Stimulated activated CD4-positive, alpha-beta T cell treated with anti-CD3 and anti-CD28 coated beads, Interleukin-1b, Interleukin-23, amount 100 ng/mL, for 1 hour (primary cell): ENCODE results near the gene ZNF277.
"Not testable (repeated sequence)": the region's sequence is repeated elsewhere in the genome, so short reads cannot be mapped to it uniquely, and the experiment has no call there.

Experiments
- DNase-seq, 2 donors: peaks; one replicate each; pipeline ENCODE4 v3.0.0-alpha.2; 2020; ENCODE audit warnings: low read depth in 2 of 2

ZNF277 gene

DNA sequence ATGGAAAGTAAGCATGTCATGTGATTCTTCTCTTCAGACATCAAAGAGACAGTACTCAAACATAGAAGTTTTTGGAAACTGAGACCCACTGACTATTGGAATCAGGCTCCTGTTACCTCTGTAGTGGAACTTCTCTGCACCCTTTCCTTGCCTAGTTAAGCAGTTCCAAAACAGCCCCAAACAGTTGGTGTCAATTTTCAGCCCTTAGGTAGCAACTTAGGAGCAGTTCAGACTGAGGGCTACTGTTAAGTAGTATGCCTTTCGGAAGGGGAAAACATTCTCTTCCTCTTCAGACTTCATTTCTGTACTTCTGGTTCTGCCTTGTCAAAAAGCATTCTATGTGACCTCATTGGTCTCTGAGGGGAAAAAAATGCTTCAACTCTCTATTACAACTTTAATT is 85.7 kb downstream of the ZNF277 start:
- no peak for DNase-seq

DNA sequence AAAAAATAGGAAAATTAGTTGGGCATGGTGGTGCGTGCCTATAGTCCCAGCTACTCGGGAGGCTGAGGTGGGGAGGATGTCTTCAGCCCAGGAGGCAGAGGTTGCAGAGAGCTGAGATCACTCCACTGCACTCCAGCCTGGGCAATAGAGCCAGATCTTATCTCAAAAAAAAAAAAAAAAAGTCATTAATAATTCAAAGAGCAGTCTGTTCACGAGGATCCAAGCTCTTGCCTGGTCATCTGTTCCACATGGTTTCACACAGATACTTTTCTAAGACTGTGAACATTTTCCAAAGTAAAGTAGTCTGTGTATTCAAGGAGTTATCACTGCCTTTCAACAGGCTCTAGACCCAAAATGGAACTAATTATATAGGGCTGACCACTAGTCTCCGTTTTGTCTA is 86.9 kb downstream of the ZNF277 start:
- no peak for DNase-seq

DNA sequence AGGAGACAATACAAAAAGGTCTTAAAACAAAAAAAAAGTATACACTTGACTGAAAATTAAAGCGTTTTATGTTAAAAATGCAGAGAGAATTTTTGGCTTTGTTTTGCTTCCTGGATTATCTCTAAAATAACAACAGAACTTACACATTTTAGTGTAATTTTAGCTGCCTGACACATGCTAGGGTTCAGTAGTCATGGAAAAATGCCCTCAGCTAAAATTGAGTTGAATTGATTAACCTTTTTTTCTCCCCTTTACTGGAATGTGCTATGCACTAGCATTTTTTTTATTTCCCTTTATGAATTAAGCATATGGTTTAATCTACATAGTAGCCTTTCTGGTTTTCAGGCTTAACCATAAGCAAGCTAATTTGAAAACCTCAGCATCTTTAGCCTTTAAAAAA is 89.9 kb downstream of the ZNF277 start:
- DNase-seq, result no peak

DNA sequence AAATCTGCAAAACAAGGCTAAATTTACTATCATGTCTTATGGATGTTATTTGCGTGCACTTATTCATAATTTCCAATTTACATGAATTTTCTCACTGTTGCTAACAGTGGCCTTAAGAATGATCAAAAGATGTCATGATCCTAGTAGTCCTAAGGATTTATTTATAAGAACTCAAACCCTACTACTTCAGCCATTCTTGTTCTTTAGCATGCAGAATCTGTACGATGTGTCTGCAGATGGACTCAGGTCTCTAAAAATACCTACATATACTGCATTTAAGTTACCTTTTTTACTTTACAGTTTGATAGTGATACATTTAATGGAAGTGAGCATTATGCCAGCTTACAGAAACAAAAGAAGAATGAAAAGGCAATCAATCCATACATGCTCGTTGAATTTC is 91.2 kb downstream of the ZNF277 start:
- DNase-seq, result no peak

DNA sequence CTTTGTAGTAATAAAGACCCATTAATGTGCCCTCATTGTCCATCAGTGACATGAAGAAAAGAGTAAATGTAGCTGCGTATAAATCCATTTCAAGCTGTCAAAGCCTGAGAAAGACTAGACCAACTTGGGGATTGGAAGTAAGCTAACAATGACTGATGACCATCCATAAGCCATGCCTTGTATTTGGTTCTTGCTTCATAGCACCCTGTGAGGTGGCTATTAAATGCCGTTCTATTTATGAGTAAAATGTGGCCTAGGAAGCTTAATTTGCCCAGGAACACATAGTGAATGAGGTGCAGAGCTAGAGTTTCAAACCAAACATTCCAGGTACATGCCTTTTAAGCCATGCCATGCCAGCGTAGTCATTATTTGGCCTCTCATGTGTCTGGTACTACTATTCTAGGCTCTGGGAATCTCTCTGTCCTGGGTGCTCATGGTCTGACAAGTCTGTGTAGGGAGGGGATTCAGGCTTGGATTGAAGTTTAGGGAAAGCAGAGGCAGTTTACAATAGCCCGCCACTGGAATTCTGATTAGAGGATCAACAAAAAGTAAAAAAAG is 92.1 kb downstream of the ZNF277 start:
- DNase-seq, result no peak

DNA sequence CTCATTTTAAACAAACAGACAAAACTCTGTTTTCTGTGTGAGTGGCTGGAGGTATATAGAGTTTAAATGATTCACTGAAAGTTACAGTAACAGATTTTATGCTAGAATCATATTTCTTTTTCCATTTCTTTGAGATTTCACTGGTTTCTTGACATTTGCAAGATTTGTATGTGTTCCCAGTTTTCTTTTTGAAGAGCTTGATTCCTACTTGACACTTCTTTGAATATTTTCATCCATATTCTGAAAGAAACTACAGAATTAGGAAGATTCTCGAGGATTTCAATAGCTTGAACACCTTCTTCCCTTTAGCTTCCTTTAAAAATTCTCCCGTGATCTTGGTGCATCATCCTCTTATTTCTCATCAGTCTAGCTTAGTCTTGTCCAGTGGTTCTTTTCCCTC is 93.6 kb downstream of the ZNF277 start:
- DNase-seq, result no peak

DNA sequence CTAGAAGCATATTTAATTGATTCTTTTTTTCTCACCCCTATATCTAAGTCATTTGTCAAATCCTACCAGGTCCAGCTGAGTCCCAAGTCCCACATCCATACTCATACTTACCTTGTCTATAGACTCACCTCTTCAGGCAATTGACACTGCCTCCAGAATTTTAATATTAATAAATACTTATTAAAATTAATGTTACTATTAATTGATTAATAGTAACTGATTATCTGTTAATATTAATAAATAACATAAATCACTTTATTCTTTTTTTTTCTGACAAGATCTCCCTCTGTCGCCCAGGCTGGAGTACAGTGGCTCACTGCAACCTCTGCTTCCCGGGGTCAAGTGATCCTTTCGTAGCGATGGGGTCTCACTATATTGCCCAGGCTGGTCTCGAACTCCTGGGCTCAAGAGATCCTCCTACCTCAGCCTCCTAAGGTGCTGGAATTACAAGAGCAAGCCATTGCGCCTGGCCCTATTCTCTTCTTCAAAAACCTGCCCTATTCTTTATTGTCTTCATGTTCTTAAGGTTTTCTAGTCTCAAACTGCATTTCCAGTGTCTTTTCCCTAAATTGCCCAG is 94.4 kb downstream of the ZNF277 start:
- DNase-seq, result no peak

DNA sequence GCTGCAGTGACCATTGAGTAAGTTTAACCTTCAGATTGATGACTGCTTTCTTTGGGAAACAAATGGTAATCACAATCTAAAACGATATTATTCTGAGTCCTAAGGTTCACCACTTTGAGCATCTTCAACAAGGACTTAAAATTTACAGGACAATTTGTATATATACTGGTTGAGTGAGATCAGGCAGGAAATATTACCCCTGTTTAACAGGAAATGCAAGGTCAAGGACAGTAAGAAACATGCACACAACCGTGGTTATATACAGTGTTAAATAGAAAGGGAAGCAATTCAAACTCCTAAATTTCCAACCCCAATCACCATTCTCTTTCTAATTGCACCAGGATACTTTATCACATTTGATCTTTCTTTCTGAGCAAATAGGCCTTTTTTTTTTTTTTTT is 96.1 kb downstream of the ZNF277 start:
- no peak for DNase-seq

DNA sequence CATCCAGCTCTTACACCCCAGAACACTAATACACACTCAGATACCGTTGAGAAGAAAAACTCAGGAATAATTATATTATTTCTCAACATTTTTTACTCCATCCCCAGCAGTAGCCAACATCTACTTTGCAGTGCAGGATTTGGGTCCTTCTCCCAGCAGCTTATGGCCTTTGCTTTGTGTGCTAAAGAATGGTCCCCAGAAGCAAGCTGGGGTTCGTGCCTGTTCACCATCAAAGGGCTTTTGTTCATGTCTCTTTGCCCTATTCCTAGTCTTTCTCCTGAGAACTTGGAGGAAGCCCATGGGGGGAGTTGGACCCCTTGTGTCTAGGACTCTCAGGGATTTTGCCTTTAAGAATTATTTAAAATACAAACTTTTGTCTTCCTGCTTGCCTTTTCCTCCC is 100.4 kb downstream of the ZNF277 start:
- DNase-seq, result no peak

DNA sequence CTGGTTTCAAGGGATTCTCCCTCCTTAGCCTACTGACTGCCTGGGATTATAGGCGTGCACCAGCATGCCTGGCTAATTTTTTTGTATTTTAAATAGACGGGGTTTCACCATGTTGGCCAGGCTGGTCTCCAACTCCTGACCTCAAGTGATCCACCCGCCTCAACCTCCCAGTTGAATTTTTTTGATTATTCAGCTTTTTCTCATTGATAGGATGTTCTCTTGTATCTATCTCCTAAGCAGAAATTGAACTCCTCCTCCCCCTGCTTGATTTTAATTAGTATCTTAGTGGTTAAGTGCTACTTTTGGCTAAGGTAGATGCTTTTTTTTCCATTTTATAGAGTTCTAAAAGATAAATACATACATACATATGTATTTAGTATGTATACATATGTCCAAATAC is 101.0 kb downstream of the ZNF277 start:
- DNase-seq, result no peak

DNA sequence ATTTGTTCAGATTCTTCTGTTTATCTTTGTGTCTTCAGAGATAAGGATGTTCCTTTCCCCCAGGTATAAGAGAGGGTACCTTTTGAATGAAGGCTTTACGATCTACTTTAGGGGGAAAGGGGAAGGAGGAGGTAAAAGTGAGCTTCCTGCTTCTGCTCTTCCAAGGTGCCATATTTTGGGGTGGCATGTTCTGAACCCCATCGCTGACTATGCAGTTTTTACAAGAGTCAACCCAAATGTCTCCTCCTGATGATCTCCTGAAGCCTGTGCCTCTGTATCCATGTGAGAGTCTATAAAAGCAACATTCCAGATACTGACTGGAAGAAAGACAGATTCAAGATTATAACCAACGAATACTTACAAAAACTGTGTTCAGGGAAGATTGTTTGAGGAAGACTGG is 102.5 kb downstream of the ZNF277 start:
- DNase-seq, result no peak

DNA sequence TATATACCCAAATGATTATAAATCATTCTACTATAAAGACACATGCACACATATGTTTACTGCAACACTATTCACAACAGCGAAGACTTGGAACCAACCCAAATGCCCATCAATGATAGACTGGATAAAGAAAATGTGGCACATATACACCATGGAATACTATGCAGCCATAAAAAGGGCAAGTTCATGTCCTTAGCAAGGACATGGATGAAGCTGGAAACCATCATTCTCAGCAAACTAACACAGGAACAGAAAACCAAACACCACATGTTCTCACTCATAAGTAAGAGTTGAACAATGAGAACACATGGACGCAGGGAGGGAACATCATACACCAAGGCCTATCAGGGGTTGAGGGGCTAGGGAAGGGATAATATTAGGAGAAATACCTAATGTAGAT is 110.3 kb downstream of the ZNF277 start:
- DNase-seq, result not testable (repeated sequence)

DNA sequence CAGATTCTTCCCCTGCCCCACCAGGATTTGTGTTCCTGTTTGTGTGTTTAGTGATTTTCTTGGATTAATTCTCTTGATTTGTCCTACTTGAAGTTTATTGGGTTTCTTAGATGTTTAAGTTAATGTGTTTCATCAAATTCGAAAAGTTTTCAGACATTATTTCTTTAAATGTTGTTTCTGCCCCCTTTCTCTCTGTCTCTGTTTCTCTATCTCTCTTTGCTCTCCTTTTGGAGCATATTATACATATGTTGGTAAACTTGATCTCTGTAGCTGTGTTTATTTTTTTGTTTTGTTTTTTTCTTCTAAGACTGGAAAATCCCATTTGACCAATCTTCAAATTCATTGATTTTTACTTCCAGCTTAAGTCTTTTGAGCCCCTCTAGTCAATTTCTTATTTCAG is 115.6 kb downstream of the ZNF277 start:
- no peak for DNase-seq

DNA sequence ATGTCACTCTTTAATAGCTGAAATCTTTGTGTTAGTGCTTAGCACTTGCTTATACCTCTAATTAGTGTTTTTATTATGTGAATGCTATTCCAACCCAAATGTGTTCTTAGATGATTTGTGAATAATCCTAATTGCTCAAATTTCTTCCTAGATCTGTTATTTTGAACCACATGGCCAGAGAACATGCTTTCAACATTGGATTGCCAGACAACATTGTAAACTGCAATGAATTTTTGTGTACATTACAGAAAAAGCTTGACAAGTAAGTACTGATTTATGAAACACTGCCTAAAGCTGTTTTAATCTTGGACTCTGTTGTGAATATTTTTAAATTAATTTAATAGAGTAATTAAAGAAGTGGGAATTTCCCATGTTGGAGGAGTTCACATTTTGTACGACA is 121.1 kb downstream of the ZNF277 start:
- DNase-seq, result no peak

DNA sequence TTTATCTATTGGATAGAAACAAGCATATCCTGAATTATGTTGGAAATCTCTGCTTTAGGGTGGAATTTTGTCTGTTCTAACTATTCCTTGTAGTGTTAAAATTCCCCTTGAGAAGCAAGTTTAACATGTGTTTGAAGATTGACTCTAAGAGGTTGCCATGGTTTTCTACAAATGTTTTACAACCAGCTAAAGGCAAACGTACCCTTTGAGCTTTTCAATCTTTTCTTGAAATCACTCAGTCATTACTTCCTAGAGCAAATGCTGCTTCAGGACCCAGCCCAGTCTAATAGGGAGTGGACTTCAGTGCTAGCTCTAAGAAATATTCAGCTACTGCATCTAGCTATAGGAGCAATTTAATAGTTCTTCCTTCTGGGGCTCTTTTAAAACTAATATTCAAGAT is 125.0 kb downstream of the ZNF277 start:
- no peak for DNase-seq

DNA sequence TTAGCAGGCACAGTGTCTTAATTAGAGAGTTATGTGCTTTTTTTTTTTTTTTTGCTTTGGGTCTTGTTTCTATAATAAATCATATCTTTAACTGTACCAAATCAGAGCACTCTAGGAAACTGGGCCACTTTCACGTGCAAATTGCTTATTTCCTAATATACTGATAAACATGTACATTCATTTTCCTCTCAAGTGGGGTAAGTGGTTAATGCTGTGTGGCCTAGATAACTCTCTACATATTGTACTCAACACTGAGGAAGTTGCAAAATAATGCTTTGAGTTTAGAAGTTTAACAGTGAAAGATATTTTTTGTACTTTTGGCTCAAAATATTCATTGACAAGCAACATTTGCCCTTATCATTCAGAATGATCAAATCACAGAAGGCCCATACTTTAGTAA is 127.9 kb downstream of the ZNF277 start:
- no peak for DNase-seq

DNA sequence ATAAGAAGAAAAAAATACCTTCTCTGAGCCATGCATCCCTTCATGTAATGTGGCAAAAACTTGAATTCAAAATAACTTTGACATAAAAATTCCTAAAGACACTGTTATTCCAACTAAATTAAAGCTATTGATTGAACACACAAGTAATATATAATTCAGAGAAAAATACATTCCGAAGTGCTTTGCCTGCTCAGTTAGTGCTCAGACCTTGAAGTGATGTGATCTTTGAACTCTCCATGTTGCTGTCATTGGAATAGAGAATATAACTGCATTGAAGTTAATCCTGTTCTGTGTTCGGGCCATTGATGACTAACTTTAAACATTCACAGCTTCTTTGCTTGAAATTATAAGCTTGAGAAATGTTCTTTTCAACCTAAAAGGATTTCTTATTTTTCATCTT is 129.8 kb downstream of the ZNF277 start:
- DNase-seq, result no peak

DNA sequence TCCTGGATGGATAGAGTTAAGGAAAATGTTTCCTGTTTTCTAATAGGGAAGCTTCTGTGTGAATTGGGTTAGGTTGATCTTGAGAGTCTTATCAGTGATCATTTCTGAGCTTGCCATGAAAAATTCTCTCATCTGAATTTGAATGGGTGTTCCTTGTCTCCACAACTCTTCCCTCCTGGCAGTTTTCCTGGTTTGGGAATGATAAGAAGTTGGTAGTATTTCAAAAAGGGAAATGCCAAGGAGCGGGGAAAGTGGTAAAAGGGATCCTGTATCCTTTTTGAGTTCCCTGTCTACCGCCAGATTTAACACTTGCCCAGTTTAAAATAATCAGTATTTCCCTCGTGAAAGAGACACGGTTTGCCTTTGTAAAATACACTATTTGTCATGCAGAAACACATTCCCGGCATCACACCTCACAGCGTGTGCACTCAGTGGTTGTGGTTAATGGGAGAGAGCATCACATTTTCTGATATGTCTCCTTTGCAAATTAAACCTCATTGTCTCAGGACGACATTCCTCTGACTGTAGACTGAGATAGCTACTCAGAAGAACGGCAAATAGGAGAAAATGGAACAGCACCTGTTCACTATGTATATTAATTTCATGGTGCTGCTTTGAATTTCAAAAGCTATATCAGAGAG is 130.6 kb downstream of the ZNF277 start:
- no peak for DNase-seq

DNA sequence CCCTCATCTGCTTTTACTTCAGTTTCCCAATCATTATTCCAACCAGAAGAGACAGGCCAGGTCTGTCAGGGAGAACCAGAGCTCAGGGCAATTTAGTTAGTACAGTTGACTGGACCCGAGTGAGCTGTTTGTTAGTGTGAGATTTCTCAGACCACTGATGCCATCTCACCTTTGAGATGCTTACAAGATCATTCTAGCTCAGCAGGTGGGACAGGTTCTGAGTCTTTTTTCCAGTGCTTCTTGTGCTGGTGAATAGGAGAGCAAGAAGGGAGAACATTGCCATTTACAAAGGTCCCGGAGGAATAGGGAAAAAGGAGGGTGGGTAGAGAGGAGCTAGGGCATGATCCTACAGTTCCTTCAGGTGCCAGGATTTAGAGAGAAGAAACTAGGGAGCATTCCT is 131.4 kb downstream of the ZNF277 start:
- no peak for DNase-seq

DNA sequence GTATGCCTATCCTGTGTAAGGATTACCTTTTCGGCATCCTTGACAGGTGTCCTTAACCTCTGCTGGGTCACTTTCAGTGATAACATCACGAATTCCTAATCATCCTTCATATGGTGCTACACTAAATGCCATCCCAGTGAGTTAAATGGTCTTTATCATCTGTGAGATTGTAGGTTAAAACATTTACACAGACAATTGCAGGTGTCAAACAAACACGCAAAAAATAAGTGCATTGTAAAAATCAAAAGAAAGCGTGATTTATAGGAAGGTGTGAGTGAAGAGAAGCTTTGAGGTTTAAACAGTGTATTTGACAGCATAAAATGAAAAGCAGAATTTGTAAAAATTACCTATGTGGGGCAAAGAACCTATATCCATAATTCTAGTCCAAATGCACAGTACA is 132.3 kb downstream of the ZNF277 start:
- no peak for DNase-seq

DNA sequence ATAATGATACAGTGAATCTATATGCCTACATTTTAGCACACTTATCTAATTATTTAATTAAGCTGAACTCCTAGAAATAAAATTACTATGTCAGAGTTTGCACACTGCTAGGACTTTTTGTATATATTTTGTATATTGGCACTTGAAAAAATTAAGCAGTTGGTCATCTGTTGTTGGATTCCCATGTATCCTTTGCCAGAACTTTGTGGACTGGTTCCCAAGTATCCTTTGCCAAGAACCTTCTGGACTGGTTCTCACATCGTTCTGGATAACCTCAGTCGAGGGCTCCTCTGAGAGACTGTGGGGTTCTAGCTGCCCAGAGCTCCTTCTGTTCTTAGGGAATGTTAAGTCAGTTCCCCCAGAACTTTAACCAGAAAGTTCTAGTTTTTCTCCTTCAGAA is 135.0 kb downstream of the ZNF277 start:
- no peak for DNase-seq

DNA sequence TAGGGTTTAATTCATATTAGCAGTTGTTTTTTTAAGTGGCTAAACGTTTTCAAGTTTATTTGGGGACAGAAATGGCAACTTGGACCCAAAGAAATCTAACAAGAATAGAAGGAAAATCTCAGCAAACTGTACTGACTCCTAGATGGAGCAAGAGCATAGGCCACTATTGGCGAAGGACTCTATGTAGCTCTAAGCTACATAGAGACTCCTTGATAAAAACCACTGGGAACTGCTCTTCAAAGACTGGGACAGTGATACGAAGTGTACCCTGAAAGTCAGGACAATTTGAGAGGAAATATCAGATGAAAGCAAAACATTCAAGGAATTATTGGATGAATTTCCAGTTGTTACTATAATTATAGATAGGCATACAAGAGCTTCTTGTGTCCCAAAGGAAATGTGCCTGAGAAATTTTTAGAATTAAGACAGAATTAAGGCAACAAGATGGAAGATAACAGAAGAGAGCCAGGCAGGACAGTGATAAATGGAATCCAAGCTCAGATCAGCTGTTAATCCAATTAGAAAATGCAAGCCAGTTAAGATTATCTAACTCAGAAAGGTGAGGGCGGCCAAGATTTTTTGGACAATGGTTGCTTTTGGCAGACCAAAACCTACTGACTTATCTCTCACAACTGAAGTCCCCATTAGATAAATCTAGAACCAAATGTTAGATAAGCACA is 140.0 kb downstream of the ZNF277 start:
- DNase-seq, result no peak

DNA sequence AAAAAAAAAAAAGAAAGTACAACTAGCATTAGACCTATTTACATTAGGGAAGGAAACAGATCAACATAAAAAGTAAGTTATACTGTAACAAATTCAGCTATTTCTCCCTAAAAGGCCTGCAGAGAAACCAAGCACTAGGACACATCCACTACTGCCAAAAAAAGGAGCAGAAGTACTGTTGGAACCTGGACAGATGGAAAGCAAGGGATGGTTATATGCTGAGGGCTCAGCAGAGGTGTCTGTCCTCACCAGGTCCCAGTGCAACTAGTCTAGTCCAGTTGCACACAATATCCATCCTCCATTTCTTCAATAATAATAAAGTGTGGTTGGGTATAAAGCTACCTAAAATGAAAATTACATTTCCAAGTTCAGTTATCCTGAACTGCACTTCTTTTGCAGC is 140.6 kb downstream of the ZNF277 start:
- no peak for DNase-seq
